Measurements from ENCODE around the gene PTPRM.

PTPRM gene

DNA sequence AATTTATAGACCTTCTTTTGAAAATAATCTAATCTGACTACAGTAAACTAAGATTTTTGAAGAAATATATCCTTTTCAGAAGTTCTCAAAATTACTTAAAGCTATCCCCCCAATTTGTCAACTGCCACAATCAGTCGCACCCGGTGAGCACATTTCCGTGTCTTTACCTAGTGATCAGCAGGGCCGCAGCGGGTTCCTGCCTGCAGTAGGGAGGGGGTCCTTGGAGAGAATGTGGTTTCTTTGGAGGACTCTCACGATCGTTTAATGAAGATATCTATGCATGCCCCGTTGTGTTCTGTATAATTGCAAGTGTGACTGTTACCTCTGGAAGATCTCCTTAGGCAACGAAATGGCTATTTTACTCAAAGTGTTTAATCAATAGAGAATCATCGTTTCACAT lies 790.2 kb downstream of the PTPRM start:
- DNase-seq = no peak

DNA sequence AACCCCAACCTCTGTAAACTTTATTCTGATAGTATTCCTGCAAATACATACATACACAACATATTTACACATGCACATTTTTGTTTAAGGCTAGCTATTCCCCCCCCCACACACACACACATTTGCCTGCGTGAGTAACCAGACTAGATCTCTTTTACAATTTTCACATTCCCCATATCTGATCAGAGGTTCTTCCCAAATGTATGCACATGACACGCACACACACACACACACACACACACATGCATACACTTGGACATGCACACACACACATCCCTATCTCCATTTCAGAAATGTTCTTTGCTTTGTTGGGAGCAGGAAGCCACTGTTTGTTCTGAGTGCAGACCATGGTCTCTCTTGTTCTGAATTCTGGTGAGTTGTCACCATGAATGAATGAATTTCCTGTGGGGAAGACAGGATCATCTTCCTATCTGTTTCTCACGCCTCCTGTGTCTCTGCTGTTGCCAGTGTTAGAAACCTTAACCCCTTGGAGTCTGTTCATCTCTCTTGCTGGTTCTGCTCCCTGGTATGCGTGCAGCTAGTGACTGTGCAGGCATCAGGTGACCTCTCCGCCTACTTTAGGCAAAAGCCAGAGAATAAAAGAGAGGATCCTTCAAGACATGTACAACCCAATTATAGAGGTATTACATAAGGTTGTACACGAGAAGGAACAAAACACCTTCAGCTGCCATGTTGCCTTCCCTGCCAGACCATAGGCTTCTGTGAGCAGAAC lies 791.1 kb downstream of the PTPRM start:
- DNase-seq = no peak

DNA sequence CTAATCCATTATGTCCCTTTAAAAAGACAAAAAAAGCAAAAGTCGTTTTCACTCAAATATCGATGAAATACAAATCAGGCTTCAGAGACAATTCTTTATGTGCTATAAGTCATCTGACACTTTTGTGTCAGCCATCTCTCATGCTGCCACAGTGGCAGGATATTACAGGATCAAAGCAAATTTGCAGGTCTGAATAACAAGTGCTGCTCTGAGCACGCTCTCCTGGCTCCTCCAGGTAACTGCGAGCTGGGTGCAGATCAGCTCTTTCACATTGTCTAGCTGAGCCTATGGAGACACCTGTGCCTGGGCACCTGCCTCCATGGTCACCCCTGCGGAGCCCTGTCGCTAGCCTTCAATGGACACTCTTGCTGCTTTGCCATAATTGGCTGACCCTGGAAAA lies 792.0 kb downstream of the PTPRM start:
- no peak for DNase-seq

DNA sequence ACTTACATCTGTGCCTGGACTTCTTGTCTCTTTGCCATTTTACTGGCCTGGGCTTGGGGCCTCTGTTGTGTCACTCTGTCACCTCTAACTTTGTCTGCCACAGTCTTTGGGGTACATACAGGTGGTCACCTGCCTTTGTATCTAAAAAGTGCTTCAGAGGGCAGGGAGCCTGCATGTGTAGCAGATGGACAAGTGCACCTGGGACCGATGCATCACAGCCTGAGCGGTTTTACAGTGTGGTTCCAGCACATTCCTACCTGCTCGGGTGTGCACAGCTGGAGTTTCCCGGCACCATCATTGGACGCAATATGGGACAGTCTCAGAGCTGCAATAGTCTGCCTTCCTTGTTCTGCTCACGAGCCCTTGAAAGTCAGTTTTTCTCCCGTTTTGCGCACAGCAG lies 792.4 kb downstream of the PTPRM start:
- DNase-seq = no peak

DNA sequence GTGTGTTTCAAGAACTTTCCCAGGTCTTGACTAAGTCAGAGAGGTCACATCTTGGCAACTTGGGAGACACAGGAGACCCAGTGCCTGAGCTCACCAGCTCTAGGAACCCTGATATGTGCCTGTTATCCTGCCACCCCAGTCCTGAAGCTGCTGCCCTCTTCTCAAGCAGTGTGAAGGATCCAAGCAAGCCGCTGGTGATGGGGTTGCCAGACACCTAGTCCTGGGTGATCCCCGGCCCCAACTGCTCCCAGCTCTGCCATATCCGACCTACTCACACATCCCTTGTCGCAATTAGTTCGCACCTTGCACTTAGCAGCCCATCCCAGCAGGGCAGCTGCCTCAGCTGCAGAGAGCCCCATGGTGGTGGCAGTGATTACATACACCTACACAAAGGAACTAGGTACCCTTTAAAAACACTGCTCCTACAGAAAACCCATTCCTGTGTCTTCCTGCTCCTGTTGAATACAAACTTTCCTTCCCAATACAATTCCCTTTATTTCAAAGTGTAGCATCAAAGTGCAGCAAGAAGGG lies 794.9 kb downstream of the PTPRM start:
- no peak for DNase-seq

DNA sequence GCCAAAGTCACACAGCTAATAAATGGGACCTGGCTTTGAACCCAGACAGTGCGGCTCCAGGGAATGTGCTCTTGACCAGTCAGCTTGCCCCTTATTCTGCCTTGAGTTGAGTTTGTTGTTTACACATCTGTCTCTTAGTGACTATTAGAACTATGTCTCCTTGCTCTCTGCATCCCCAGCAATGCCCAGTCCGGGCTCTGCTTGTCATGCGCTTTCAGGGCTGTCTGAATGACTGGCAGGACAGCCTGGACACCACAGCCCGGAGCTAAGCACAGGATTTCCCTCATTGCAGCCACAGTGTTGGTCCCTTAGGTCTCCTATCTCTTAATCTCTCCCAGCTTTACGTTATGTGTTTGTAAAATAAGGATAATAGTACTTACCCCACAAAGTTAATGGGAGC lies 795.7 kb downstream of the PTPRM start:
- no peak for DNase-seq

DNA sequence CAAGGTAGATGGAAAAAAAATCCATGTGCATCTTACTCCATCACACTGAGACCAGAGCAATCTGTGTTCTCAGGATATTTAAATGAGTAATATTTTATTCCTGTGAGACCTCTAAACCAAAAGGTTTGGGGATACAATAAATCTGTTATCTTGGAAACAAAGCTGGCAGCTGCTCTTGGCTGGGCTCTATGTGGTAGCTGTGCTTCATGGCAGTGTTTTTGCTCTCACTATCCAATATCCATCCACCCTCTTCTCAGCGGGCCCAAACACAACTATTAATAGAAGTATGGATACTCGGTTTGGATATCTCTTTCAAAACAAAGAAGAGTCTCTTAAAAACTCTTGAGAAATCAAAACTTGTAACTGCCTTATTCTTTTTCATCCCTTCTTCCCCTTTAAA lies 797.3 kb downstream of the PTPRM start:
- no peak for DNase-seq

DNA sequence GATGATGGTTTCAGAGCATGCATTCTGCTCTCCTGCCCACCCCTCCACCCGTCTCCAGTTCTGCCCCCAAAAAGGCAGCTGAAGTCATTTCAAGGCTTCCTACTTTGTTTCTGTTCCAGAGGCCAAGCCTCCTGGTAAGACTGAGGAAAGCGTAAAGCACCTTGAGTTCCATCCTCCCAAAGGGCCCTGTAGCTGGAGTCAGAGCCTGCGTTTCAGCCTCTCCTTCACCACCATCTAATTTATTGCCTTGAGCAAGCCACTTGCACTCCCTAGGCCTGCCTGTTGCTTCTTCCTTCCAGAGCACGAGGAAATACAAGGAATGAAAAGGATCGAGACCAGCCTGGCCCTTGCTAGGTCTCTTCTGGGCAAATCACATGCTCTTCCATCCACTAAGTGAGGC lies 797.9 kb downstream of the PTPRM start:
- DNase-seq = no peak

DNA sequence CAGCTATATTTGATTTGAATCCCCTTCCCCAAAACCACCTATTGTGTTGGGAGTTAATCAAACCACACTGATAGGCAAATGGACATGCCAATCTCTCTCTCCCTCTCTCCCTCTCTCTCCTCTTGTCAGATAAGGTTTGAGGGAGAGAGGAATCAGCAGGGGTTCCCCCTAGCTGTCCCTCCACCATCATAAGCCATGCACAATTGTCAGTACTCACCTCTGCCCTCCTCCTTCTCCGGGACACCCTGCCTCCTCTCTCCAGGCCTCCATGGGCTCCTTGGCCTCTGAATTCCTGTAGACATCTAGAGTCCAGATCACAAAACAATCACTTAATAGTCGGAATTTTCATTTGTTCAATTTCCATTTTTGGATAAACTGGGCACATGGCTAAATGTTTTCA lies 798.4 kb downstream of the PTPRM start:
- DNase-seq = no peak

DNA sequence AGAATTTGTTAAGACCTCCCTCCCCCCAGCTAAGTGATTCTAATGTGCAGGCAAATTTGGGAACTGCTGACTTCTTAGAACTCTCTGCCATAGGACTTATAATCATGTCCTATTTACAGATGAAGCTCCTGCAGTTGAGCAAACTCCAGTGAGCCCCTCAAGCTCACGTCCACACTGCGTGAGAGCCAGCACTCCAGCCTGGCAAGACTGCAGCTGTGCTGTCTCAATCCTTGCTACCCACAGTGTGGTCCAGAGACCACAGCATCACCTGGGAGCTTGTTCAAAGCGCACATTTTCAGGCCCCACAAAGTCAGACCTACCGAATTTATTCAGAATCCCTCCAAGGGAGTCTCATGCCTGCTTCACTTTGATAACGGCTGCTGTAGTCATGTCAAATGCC lies 799.0 kb downstream of the PTPRM start:
- DNase-seq = no peak

DNA sequence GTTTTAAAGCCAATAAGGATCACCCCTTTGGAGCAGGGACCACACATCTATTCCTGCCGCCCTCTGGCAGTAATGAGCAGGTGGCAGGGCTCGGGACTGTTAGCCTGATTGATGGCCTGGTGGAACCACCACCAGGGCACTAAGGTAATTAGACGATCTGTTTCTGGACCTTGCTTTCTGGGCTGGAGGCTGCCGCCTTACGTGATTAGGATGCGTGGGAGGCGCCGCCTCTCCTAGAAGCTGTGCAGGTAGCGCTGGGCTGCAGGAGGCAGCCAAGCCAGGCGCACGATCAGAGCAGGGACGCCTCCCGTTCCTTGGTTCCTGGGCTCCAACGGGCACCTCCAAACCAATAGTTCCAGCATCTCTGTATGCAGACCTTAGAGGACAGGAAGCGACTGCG lies 799.5 kb downstream of the PTPRM start:
- DNase-seq = no peak

DNA sequence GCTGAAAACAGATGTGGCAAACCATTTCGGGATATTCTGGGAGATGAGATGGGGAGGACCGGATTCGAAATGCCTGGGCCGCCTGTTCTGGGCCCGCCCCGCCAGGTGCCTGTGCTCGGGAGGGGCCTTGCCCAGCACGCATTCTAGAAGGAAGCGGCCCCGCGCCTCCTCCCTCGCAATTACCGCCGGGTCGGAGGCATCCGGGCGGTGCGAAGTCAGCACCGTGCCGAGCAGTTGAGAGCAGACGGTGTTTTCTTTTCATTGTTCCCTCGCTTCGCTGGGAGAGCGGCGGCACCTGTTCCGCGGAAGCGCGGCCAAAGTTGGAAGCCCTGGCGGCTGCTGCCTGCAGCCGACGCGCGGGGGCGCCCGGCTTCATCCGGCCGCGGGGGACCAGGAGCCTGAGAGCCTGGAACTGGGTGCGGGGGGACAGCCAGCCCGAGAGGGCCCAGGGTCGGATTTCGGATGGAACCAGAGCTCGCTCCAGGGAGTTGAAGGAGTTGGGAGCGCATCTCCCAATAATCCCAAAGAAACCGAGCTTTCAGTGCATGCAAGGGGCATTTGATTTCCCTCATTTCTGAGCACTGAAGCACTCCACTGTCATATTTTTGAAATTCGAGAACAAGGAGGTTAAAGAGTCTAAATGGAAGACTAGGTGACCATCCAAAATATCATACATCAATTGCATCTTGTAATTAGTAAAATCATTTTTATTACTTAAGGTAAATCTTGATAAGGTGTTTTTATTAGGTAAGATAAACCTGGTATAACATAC lies 800.3 kb downstream of the PTPRM start:
- no peak for DNase-seq

DNA sequence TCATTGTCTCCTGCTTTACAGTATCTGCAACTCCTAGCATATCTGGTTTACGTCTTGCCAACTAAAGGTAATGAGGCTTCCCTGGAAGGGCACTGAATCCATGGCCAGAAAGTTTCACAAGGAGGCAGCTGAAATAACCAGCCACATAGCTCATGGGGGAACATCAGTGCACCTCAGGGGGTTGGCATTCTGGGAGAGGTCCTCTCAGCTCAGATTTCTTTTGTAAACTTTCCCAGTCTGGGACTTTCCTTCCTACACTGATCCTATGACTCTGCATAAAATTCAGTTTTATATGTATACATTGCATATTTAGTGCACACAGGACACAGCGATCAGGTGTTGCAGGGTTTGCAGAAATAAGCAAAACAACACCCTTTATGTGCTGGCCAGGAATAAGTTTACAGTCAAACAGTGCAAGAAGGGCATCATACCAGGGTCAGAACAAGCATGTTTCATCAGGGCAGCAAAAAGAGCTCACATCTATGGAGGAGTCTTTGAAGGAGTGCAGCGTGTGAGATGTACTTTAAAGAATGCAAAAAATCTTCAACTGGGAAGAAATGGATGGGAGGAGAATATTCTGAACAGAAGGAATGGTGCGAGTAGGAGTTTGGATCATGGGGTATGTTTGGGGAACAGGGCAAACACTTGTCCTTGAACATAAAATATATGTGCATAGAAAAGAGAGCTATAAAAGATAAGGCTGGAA lies 801.5 kb downstream of the PTPRM start:
- no peak for DNase-seq

DNA sequence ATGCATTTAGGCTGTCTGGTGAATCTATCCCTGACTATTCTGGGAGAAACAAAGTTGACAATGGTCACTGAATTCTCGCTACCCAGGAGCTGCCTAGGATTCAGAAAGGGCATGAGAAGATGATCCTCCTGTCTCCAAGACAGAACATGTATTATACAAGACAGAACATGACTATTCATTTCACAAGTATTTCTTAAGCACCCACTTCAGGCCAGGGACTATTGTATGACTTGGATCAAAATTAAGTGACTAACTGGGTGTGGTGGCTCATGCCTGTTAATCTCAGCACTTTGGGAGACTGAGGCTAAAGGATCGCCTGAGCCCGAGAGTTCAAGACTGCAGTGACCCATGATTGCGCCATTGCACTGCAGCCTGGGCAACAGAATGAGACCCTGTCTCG lies 806.4 kb downstream of the PTPRM start:
- no peak for DNase-seq

DNA sequence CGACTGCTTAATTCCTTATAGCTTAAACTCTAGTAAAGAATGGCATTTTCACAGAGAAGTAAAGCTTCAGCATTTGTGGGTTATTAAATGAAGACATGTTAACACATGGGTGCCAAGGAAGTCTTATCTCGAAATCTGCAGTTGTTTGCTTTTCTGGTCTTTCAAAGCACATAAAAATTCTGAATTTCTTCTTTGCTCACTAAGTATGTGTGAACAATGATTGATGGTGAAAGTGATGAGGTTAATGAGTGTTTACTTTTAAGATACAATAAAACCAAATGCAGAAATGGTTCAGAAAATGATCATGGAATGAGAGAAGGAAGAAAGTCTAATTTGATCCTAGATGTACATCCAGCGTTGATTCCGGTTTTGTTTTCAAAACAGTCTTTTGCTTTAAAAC lies 807.6 kb downstream of the PTPRM start:
- no peak for DNase-seq

DNA sequence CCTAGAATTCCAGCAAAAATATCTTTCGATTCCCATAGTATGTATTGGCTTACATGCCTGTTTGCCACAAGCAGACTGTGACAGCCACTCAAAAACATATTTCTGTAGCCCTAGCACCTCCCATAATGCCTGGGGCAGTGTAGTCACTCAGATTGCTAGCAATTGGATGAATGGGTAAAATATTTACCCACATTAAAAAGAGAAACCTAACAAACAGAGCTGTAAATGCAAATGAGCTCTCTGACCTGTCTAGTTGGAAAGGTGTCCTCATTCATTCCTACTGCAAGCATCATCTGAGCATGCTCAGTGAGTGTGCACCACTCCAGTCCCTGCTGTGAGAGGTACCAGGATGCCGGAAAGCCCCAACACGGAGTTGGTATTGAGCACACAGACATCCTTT lies 808.1 kb downstream of the PTPRM start:
- no peak for DNase-seq

DNA sequence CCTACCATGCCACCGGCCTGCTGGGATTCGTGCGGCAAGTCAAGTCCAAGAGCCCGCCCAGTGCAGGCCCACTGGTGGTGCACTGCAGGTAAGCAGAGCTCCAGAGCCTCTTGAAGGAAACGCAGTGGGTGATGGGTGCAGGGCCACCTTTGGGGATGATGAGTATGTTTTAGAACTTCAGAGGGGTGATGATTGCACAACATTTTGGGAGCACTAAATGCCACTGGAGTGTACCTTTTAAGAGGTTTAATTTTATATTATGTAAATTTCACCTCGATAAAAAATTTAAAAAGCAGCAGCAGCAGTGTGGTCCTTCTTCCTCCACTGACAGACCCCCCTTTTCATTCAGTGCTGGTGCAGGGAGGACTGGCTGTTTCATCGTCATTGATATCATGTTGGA lies 809.0 kb downstream of the PTPRM start:
- DNase-seq = no peak

DNA sequence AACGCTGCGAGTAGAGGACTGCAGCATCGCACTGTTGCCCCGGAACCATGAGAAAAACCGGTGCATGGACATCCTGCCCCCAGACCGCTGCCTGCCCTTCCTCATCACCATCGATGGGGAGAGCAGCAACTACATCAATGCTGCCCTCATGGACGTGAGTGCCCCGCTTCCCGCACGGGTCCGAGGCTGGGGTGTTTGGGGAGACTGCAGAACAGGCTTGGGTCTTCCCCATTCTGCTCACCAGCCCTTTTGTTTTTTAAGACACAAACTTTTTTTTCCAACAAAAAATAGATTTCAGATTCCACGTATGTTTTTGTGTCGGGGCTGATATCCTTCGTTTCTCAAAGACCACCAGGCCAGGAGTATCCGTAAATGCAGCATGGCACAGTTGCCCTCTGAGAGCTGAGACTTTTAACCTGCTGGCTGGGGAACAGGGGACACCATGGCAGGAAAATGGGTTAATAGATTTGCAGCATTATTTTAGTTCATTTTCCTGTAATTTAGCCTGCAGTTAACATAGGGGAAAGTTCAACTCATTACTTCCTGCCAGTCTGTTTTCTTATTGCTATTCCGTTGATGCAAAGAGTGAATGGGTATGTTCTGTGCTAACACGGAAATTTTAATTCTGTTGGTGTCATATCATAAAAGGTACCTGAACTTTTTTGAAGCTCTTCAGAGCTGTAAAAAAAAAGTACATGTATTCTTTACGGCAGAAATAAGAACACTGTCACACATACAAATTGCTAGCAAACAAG lies 812.2 kb downstream of the PTPRM start:
- DNase-seq = no peak

DNA sequence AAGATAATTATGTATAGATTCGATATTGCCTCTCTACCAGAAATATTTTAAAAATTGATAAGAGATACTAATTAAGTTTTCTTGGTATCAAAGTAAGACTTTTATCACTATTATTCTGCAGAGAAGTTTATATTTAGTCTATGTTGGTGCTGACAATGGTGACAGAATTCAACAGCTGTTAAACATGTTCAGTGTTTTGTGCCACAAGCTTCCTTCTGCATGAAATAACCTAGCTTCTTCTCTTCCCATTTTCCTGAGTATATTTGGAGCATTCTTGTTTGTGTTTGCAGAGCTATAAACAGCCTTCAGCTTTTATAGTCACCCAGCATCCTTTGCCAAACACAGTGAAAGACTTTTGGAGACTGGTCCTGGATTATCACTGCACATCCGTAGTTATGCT lies 812.9 kb downstream of the PTPRM start:
- DNase-seq = no peak

DNA sequence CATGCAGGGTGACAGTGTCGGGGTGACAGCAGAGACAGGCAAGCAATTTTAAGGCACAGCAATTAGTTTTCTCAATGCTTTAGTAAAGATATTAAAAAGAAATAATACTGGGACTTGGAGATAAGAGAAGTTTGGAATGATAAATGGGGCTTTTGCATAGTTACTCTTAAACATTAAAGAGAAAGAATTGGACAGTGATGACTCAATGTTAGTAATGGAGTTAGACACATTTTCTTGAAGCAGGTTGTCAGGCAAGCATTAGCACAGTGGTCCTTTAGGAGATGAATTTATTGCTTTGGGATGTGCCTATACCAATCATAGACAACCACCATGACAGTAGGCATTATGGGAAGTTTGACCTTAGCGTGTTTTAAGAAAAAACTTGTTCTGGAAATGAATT lies 813.8 kb downstream of the PTPRM start:
- DNase-seq = no peak

DNA sequence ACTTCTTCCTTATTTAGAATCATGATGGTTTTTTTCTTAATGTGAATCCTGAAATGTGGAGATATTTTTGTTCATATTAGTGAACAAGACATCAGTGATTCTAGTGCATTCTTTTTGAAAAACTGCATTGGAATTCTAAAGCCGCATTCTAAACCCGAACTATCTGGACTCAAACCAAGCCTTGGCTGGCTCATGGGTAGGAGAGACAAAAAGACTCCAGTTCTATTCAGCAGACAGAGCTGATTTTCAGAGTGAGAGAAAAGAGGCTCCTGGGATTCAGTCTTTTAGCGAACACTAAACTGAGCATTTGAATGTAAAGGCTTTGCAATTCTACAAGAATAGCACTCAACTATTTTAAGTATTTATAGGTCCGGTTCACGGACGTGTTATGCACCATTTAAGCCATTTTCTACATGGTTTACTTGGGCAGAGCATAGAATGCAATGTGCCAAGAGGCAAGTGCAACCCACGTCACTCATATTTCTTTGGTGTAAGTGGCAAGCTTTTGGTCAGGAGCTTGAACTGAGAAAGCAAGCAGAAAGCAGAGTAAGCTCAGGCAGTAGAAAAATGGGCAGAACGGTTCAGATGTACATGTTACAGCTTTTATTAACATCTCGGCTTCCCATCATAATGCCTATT lies 814.8 kb downstream of the PTPRM start:
- no peak for DNase-seq

DNA sequence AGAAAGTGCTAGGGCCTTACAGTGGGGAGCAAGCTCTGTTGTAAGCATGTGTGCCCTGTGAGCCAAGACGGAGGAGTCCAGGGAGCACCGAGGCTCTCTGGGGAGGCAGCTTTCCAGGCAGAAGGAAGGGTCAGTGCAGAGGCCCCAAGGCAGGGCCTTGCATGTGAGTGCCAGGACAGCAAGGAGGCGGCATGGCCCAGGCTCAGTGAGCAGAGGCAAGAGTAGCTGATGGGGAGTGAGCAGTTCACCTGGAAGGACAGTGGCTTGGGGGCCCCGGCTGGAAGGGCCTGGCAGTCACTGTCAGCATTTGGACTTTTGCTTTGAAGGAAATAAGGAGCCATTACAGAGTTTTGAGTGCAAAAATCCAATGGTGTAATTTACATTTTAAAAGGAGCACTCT lies 818.3 kb downstream of the PTPRM start:
- DNase-seq = no peak
